ENCODE data around the gene BDNF.

The BDNF gene

DNA sequence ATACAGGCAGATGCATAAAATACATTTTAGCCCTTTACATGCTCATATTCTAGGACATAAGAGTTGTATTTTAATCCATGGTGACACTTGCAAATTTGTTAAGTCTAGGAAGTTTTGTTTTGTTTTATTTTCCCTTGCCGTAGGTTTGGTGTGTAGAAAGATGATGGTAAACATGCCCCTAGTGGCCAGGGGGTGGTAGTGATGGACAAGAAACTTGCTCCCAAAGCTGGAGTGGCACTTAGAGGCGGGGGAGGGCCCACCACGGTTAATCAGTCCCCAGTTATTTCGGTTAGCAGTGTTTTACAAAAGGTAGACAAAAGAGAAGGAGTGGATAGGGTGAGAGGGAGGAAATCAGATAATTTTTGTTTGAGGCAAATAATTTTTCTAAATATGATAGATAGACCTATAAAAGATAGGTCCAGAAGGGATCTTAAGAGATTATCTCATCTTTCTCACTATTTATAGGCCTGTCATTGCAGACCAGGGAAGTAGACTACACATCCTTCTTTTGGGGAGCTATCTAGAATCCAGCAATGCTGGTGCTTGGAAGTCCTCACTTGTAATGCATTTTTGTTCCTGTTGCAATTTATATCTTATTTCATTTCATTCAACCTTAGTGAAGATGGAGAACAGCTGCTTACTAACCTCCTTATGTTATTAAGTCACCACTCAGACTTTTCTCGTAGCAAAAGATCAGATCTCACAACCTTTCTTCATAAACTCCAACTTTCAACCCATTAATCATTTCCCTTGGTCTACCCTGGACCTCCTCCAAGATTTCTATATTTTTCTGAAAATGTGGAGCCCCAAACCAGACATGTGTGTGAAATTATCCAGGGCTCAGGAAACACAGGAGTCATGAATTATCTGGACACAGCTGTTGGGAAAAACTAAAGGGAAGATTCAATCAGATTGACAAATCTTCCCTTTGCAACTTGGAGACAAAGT is 5.9 kb upstream of the BDNF start:
- peak; percentile 46 for DNase-seq (ENCODE audit: low spot score)

GRCh38 chr11:27703481-27703880 is 3.2 kb upstream of the BDNF start:
- peak; percentile 35 for DNase-seq (ENCODE audit: low spot score)

GRCh38 chr11:27702811-27703210 is 2.6 kb upstream of the BDNF start:
- no peak for DNase-seq (ENCODE audit: low spot score)

GRCh38 chr11:27701355-27702105 is 1.3 kb upstream of the BDNF start:
- peak; percentile 81 for DNase-seq (ENCODE audit: low spot score)

DNA sequence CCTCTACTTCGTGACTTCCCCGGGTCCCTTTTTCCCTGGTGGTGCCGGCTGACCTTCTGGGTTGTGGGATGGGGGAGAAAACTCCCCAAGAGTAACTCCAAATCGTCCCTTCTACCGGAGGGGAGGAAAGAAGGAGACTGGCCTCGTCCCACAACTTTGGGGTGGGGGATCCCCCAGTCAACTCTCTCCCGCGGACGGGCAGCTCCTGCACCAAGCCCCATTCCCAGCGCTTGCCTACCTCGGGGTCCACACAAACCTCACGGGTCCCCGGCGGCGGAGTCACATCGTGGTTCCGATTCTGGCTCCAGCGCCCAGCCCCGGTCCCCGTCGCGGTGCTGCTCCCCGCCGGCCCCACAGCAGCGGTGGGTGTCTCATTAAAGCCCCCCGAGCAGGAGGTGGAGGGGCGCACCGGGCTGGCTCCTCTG is 317 bp downstream of the BDNF start:
- DNase-seq (ENCODE audit: low spot score) = no peak

- DNase-seq (ENCODE audit: low spot score) = peak; percentile 65
These were observed 871 bp downstream of the BDNF start for GRCh38 chr11:27699242-27699925.

DNA sequence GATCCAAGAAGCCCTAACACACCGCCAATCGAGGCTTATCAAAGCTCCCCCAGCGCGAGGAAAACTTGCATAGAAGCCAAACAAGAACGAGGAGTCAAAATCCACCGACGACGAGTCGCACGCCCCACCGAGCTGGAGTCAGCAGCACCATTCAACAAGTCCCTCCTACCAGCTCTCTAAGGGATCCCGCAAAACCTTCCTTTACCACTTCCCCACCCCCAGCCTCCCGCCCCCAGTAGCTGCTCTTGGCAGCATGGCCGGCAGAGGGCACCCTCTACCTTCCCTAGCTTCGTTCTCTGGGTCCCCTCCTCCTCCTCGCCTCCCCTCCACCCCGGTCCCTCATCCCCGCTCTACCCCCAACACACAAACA is 1.4 kb downstream of the BDNF start:
- peak; percentile 93 for DNase-seq (ENCODE audit: low spot score)

GRCh38 chr11:27697679-27698275 is 2.5 kb downstream of the BDNF start:
- no peak for DNase-seq (ENCODE audit: low spot score)

DNA sequence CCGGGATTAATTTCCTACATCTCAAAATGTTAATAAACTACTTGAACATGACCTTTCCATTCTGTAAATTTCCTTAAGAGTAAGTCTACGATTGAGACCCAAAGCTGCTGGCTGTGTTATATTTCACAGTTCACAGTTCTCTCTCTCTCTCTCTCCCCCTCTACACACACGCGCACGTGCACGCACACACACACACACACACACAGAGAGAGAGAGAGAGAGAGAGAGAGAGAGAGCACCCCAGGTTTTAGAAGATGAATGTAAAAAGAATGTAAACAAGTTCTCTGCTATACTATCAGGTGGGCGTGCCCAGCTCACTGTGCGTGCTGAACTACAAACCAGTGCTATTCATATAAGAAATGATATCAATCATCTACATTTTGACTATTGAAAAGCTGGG is 3.3 kb downstream of the BDNF start:
- no peak for DNase-seq (ENCODE audit: low spot score)

DNA sequence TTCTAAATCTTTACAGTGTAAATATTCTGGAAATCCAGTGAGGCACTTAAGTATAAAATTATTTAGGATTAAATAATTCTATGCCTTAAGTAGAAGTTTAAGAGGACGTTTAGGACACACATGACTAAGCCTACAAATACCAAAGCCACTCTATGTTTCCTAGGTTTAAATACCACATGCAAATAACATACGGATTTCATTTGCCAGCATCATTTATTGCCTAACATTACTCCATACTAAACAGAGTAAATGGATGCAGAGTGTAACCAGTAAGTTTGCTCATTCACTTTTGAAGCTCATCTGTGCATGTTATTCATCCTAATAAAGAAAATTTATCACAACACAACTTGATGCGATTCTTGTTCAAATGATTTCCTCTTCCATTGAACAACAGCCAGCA is 4.1 kb downstream of the BDNF start:
- no peak for DNase-seq (ENCODE audit: low spot score)

GRCh38 chr11:27694992-27695391 is 5.3 kb downstream of the BDNF start:
- peak; percentile 71 for DNase-seq (ENCODE audit: low spot score)

DNA sequence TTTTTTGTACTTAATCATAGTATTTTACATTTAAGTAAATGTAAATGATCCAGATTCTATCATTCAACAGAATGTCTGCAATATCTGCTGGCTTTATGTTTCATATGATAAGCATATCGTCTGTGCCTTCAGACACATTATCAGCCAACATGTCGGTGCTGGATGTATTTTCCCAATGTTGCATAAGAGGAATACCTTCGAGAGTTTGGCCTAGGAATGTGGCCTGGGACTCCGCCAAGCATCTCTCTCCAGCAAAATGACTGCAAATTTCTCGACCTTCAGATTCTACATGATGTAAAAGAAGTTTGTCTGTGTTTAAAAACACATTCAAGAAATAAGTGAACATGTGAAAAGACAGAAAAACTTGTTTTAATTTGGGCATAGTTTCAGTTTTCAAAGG is 6.9 kb downstream of the BDNF start:
- DNase-seq (ENCODE audit: low spot score) = no peak

DNA sequence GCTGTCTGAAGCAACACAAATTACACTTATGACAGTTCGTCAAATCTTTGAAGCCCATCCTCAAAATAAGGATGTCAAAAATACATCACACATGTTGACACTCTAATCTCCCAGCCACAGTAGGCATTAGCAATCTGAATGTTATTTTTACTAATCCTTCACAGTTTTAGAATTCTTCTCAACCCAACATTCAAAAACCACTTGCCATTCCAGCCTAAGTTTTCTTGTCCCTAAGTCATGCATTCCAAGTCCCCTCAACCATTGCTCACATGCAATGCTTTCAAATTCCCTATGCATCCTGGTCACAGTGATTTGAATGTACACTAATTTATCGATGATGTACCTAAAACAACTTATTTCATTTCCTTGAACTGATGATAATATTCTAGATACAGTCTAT is 7.5 kb downstream of the BDNF start:
- no peak for DNase-seq (ENCODE audit: low spot score)

DNA sequence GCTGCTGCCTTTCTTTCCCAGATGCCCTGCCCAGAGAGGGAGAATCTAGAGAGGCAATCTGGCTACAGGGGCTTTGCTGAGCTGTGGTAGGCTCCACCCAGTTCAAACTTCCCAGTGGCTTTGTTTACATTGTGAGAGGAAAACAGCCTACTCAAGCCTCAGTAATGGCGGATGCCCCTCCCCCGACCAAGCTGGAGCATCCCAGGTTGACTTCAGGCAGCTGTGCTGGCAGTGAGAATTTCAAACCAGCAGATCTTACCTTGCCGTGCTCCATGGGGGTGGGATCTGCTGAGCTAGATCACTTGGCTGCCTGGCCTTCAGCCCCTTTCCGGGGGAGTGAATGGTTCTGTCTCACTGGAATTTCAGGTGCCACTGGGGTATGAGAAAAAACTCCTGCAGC is 12.2 kb downstream of the BDNF start:
- no peak for DNase-seq (ENCODE audit: low spot score)

- no peak for DNase-seq (ENCODE audit: low spot score)
These were observed 18.6 kb downstream of the BDNF start for GRCh38 chr11:27681664-27682063.

DNA sequence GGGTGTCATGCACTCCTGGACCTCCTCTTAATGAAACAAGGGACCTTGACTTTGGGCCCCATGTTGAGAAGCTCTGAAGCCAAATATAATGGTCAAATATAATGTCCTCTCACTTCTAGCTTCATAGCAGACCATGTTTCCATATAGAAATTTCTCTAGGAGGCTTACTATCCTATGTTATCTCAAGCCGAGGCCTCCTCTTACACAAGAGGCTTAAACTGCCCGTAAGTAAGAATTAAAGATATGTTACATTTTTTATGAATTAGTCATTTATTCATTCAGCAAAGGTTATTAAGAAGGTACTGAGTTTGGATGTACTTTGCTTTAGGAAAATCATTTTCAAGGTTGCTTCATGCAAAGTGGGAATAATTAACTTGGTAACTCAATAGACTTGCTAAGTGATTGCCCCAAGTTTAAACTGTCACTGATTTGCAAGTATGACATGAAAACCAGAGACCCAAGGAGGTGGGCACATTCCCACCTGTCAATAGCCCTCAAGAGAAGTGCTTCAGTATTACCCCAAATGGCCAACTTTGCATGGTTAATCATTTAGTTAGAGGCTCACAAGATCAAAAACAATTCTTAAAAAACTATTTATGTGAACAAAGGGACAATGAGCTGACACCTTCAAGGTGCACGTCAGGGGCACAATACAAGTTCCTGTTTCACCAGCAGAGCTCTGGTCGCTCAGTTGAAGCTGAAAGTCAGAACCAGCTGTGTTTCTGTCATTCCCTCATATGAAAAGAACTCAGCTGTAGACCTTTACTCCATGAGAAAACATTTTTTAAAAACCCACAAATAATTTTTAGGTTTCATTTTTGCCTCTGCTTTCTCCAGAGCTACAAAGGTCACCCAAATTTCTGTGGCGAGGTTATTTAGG is 20.9 kb downstream of the BDNF start:
- no peak for DNase-seq (ENCODE audit: low spot score)

DNA sequence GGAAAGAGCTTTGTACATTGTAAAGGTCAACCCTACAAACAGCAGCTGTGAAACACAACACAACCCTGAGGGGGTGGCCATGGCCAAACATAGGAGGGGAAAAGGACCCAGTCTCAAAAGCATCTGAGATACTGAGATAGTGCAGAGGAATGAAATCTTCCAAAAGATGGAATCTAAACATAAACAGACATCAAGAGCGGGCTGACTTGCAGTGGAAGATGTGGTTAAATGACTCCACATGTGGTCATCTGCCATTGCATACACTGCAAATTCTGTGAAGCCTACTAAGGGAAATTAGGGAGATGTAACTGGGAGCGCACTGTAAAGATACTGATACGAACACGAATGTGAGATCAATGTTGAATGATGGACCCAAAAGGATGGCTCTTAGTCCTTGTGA is 22.0 kb downstream of the BDNF start:
- no peak for DNase-seq (ENCODE audit: low spot score)

- no peak for DNase-seq (ENCODE audit: low spot score)
These were observed 23.1 kb downstream of the BDNF start for GRCh38 chr11:27677108-27677507.

DNA sequence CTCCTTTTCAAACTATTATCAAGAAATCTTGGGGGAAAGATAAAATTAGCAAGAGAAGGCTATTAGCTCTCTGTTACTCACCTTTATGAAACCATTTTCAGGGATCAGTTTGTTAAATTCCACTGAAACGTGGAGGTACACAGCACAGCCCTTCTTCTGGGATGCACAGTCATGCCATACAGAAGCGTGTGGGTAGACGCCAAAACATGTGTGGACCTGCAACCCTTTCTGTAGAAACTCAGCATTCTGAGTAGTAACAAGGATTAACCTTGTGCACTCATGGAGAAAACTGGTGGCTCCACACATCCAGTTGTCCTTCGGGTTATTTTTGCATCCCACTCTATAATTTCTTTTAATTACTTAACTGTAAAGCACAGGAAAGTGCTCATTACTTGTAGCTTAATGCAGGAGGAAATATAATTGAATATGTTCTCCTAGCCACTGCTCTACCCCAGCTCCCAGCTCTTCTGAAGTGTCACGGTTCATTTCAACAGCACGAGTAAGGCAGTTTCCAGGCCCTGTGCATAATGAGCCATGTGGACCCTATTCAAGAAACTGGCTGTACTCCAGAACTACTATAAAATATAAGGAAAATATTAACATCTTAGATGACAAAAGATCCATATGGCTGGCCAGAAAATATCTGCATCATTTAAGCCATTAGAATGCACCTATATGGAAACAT is 26.1 kb downstream of the BDNF start:
- DNase-seq (ENCODE audit: low spot score) = no peak

DNA sequence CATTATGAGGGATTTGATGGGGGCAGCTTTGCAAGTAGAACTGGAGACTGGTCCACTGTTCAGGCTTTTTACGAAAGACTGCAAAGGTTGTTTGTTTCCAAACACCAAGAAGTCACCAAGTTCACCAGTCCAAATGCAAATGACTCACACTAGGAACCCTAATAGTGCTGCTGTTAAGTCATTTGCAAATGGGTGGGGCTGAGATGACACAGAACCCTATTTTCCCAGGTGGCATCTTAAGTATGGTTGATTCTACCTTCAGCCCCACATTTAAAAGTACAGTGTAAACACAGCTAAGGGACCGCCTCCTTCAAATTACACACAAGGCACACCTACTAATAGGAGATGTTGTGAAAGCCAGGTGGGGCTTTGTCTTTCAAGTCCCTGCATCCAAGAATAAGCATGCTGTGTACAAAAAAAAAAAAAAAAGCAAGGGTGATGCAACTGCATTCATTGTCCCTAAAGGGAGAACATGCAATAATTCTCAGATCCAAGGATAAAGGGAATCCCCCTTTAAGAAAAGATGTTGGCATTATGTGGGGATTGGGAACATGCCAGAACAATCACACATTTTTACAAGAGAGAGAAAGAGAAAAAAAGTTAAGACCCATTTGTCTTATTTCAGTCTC is 27.3 kb downstream of the BDNF start:
- DNase-seq (ENCODE audit: low spot score) = no peak
